RPMI8226 (cell line): ENCODE measurements around the gene TJP2.
"Not testable (repeated sequence)": the region's sequence is repeated elsewhere in the genome, so short reads cannot be mapped to it uniquely, and the experiment has no call there.

ENCODE experiments used
- DNase-seq: peaks from one replicate; pipeline ENCODE4 v3.0.0-alpha.2; 2015

Gene TJP2

DNA sequence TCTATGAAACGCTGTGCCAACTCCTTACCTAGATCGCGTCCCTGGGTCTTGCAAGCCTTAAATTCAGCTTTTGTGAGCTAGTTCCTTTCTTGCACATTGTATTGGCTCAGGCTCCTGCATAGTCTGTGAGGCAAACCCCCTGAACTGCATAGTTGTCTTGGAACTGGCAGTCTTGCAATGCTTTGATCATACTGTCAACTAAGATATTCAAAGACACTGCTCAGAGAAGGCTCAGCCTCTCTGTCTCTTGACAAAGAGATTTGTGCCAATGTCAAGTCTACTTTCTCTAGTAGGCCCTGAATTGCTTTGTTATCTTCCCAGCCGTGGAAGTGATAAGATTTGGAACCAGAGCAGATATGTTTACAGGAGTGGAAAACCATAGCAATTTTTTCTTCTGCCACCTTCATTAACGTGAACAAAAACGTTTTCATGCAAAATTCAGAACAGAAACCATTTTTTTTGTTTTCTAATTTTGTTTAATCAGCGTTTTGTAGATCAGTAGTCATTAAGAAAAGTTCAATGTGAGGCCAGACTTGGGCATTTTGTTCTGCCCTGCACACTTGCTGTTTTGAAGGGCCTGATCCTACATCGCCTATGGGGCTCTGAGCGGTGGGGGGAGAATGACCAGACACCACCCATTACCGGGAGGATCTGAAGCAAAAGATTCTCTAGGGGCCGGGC lies 123.4 kb downstream of the TJP2 start:
- peak; percentile 29 for DNase-seq

DNA sequence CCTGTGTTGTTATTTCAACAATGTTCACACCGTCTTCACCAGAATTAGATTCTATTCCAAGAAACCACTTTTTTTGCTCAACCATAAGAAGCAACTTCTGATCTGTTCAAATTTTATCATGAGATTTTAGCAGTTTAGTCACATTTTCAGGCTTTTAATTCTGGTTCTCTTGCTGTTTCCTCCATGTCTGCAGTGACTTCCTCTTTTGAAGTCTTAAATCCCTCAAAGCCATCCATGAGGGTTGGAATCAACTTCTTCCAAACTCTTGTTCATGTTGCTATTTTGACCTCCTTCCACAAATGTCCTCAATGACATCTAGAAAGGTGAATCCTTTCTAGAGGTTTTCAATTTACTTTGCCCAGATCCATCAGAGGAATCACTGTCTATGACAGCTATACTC lies 125.2 kb downstream of the TJP2 start:
- DNase-seq: peak; percentile 12

GRCh38 chr9:69299826-69300225 lies 125.7 kb downstream of the TJP2 start:
- no peak for DNase-seq

DNA sequence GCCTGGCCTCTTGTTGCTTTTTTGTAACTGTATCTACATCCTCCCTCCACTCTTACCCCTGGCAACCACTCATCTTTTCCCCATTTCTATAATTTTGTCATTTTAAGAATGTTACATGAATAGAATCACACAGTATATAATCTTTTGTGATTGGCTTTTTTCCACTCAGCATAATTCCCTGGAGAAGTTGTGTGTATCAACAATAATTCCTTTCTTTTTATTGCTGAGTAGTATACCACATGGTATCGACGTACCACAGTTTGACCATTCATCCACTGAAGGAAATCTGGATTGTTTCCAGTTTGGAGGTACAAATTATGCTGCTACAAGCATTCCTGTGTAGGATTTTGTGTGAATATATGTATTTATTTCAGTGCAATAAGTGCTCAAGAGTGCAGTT lies 129.3 kb downstream of the TJP2 start:
- no peak for DNase-seq

DNA sequence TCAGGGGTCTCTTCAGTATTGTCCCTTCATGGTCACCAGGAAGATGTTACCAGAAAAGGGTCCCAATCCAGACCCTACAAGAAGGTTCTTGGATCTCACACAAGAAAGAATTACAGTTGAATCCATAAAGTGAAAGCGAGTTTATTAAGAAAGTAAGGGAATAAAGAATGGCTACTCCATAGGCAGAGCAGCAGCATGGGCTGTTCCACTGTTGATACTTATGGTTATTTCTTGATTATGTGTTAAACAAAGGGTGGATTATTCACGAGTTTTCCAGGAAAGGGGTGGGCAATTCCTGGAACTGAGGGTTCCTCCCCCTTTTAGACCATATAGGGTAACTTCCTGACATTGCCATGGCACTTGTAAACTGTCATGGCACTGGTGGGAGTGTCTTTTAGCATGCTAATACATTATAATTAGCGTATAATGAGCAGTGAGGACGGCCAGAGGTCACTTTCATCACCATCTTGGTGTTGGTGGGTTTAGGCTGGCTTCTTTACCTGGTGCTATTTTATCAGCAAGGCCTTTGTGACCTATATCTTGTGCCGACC lies 132.9 kb downstream of the TJP2 start:
- DNase-seq: not testable (repeated sequence)

GRCh38 chr9:69307446-69308205 lies 133.5 kb downstream of the TJP2 start:
- no peak for DNase-seq

DNA sequence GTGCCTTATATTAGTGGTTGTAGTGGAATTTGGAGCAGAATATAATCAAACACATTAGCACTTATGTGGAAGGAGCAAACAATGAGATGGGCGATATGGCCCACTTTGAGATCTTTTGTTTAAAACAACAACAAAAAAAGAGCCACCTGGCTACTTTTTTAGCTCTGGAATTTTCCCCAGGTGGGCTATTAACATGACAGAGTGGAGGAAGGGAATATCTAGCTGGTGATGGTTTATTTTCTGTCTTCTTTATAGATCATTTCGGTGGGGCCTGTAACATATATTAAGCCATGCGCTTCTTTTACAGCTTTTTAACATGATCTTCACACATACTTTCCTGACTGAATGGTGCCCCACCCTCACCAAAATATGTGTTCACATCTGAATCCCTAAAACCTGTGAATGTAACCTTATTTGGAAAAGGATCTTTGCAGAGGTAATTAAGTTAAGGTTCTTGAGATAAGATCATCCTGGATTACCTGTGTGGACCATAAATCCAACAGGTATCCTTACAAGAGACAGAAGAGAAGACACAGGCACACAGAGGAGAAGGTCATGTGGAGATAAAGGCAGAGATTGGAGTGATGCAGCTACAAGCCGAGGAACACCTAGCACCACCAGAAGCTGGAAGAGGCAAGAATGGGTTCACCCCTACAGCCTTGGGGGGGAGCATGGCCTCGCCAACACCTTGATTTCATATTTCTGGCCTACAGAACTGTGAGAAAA lies 134.3 kb downstream of the TJP2 start:
- no peak for DNase-seq

GRCh38 chr9:69313175-69313574 lies 139.1 kb downstream of the TJP2 start:
- DNase-seq: no peak

DNA sequence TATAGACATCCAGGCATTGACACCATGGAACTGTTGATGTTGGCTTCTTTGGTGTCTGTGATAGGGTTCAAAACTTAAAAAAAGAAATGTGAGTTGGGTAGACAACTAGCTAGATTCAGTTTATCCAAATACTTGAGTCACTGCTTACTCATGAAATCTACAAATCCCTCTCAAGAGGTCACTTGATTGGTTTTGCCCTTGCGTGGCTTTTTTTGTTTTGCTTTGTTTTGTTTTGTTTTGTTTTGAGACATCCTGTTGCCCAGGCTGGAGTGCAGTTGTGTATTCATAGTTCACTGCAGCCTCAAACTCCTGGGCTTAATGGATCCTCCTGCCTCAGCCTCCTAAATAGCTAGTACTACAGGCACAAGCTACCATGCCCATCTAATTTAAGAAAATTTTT lies 140.5 kb downstream of the TJP2 start:
- no peak for DNase-seq

- DNase-seq: no peak
Observed at GRCh38 chr9:69317081-69317480, 143.0 kb downstream of the TJP2 start.

- no peak for DNase-seq
Observed at GRCh38 chr9:69317894-69318293, 143.8 kb downstream of the TJP2 start.

DNA sequence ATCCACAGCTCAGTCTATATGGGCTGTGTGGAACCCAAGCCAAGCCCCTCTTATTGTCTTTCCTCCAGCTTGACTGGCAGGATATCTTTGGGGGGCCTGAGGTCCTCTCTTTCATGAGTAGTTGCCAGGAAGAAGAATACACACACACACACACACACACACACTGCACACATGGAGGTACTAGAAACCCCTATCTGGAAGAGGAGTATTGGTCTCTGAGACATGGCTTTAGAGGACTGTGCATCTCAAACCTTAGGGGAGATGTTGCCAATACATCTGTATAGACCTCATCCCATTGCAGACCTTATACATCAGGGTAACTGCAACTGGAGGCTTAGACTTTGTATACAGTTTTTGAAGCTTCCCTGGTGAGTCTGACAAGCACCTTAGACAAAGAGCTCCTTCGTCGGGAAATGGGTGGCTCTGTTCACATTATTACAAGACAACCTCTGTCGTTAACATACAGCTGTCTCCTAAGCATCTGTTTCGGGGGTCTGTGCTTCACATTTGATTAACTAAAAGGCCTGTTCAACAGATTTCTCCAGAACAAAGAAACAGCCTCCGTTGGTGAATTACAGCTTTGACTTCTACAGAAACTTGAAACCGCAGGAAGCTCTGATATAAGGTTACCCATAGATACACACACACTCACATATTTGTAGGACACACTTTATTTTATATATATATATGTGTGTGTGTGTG lies 145.4 kb downstream of the TJP2 start:
- DNase-seq: no peak

- no peak for DNase-seq
Observed at GRCh38 chr9:69322256-69322655, 148.2 kb downstream of the TJP2 start.

DNA sequence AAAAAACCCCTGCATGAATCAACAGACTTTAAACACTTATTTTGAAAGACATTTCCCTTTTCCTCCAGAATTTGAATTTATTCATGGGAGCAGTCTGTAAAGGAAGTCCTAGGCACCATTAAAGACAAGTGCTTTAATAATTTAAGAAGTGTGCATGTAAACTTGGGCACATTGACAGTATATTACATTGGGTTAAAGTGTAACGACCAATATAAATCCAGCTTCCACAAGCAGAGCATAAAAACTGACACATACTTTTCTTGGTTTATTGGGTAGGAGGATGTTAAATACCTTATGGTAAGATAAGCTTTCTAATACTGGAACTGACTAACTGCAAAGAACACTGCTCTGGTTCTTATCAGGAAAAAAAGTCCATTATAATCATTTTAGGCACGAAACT lies 149.8 kb downstream of the TJP2 start:
- DNase-seq: no peak
